SK-N-SH (cell line): Measurements from ENCODE around the gene LMTK2.

Source experiments
- CTCF ChIP-seq: fragments of 200-600 bp; sonication (generic); IDR thresholded peaks from 2 replicates; pipeline ENCODE4 v1.6.1; 2017; ENCODE audit warnings: antibody characterized with exemption, mild to moderate bottlenecking, moderate library complexity
- FOXM1 ChIP-seq: IDR thresholded peaks from 2 replicates; pipeline ENCODE4 v1.4.0; 2012; ENCODE audit warnings: low read depth, mild to moderate bottlenecking
- JUND ChIP-seq: IDR thresholded peaks from 2 replicates; pipeline ENCODE4 v1.4.0; 2012
- POLR2AphosphoS5 ChIP-seq: IDR thresholded peaks from 2 replicates; pipeline ENCODE4 v1.6.1; 2012; ENCODE audit warnings: low read depth, low read length
- REST ChIP-seq: IDR thresholded peaks from 2 replicates; pipeline ENCODE4 v1.6.1; 2012; ENCODE audit warnings: mild to moderate bottlenecking, low read depth, low read length, moderate library complexity
- RXRA ChIP-seq: IDR thresholded peaks from 2 replicates; pipeline ENCODE4 v1.4.0; 2012; ENCODE audit warnings: low read depth, mild to moderate bottlenecking, borderline replicate concordance
- USF2 ChIP-seq: fragments of 150-350 bp; IDR thresholded peaks from 2 replicates; pipeline ENCODE4 v1.6.1; 2017; ENCODE audit warnings: antibody characterized with exemption, low read length, low read depth, borderline replicate concordance

GRCh38 chr7:98123365-98123696, 16.7 kb downstream of the LMTK2 start:
- TF ChIP-seq CTCF (no peak), REST (peak; percentile 77), RXRA (no peak), POLR2AphosphoS5 (no peak), FOXM1 (no peak), JUND (no peak), USF2 (no peak)
